OCI-LY3 (cell line): ENCODE measurements around the gene VWC2L.
A peak's percentile ranks its signal among the peaks of the same experiment; 100 is the strongest.

Source experiments
- H2AFZ ChIP-seq: fragments of 200-600, 300-600 bp; shearing (Covaris generic); 2 replicates; pipeline ENCODE4 v1.6.0; 2014; ENCODE audit warnings: antibody characterized with exemption, low read depth, low read length
- H3K27ac ChIP-seq: fragments of 200-600, 300-600 bp; sonication (generic); 2 replicates; pipeline ENCODE4 v1.5.1; 2014; ENCODE audit warnings: mild to moderate bottlenecking, low read length, moderate library complexity, mixed read lengths
- H3K27me3 ChIP-seq: fragments of 200-600, 300-600 bp; sonication (generic); 2 replicates; pipeline ENCODE4 v1.6.1; 2014; ENCODE audit warnings: low read depth, low read length, mixed read lengths
- H3K36me3 ChIP-seq: fragments of 200-600, 300-600 bp; sonication (generic); replicated peaks from 2 replicates; pipeline ENCODE3; 2014; ENCODE audit warnings: low read depth, low read length, mixed read lengths
- H3K4me1 ChIP-seq: fragments of 300-600, 200-600 bp; sonication (generic); 2 replicates; pipeline ENCODE4 v1.6.1; 2014; ENCODE audit warnings: low read length, mixed read lengths
- H3K4me2 ChIP-seq: fragments of 200-600, 300-600 bp; sonication (generic); 2 replicates; pipeline ENCODE4 v1.6.1; 2014; ENCODE audit warnings: low read length, mixed read lengths
- H3K4me3 ChIP-seq: fragments of 300-600, 200-600 bp; sonication (generic); 2 replicates; pipeline ENCODE4 v1.5.1; 2014; ENCODE audit warnings: antibody characterized with exemption, mild to moderate bottlenecking, low read length, moderate library complexity
- H3K79me2 ChIP-seq: fragments of 300-600, 200-600 bp; shearing (Covaris generic); 2 replicates; pipeline ENCODE4 v1.6.1; 2014; ENCODE audit warnings: mild to moderate bottlenecking, low read length, mixed read lengths
- H3K9ac ChIP-seq: fragments of 300-600, 200-600 bp; shearing (Covaris generic); 2 replicates; pipeline ENCODE4 v1.6.0; 2014; ENCODE audit warnings: mild to moderate bottlenecking, low read length, moderate library complexity
- H3K9me3 ChIP-seq: fragments of 200-600, 300-600 bp; shearing (Covaris generic); 2 replicates; pipeline ENCODE4 v1.6.1; 2014; ENCODE audit warnings: low read length, mixed read lengths; ENCODE audit not compliant: insufficient read depth
- H4K20me1 ChIP-seq: fragments of 200-600, 300-600 bp; sonication (generic); 2 replicates; pipeline ENCODE4 v1.6.1; 2016; ENCODE audit warnings: low read length, mixed read lengths; ENCODE audit not compliant: insufficient read depth
- CTCF ChIP-seq: fragments of 200-600, 300-600 bp; sonication (generic); IDR thresholded peaks from 2 replicates; pipeline ENCODE4 v1.5.1; 2014; ENCODE audit warnings: antibody characterized with exemption, low read length, low read depth
- EZH2phosphoT487 ChIP-seq: fragments of 200-600 bp; shearing (Covaris generic); IDR thresholded peaks from 2 replicates; pipeline ENCODE4 v1.6.1; 2018; ENCODE audit warnings: antibody characterized with exemption, mixed run types, low read depth

Gene VWC2L

GRCh38 chr2:214471990-214472389, 61.1 kb downstream of the VWC2L start:
- Histone ChIP-seq H3K4me2 (no peak overlapping the region), H3K27me3 (no peaks in the 10 kb centered on the region), H3K4me1 (no peaks in the 10 kb centered on the region), H3K4me3 (no peak overlapping the region), H3K79me2 (no peaks in the 10 kb centered on the region), H2AFZ (no peak overlapping the region), H3K9me3 (no peaks in the 10 kb centered on the region), H3K27ac (no peak overlapping the region), H4K20me1 (no peaks in the 10 kb centered on the region), H3K9ac (no peak overlapping the region), H3K36me3 (no peaks in the 10 kb centered on the region)
- TF ChIP-seq EZH2phosphoT487 (no peak), CTCF (no peak)

- H3K79me2 ChIP-seq = no peaks in the 10 kb centered on the region
- H2AFZ ChIP-seq = no peak overlapping the region
These were observed 66.5 kb downstream of the VWC2L start for GRCh38 chr2:214477305-214477704.

GRCh38 chr2:214481204-214481603, 70.3 kb downstream of the VWC2L start:
- H3K4me3 ChIP-seq = no peak overlapping the region

More at GRCh38 chr2:214477305-214477704, 66.5 kb downstream of the VWC2L start:
- TF ChIP-seq EZH2phosphoT487 = no peak
- no peak for TF ChIP-seq CTCF
- H3K9ac ChIP-seq = no peak overlapping the region
- no peaks in the 10 kb centered on the region for H3K36me3 ChIP-seq
- H3K4me3 ChIP-seq = no peak overlapping the region
- H4K20me1 ChIP-seq = no peaks in the 10 kb centered on the region
- no peaks in the 10 kb centered on the region for H3K27me3 ChIP-seq
- no peaks in the 10 kb centered on the region for H3K9me3 ChIP-seq
- H3K4me1 ChIP-seq = peaks cover 7% of the 10 kb centered on the region
- no peak overlapping the region for H3K4me2 ChIP-seq
- no peak overlapping the region for H3K27ac ChIP-seq

GRCh38 chr2:214482728-214483127, 71.9 kb downstream of the VWC2L start:
- H3K79me2 ChIP-seq = no peaks in the 10 kb centered on the region

More at GRCh38 chr2:214481204-214481603, 70.3 kb downstream of the VWC2L start:
- Histone ChIP-seq H3K27me3 (no peaks in the 10 kb centered on the region), H3K79me2 (no peaks in the 10 kb centered on the region), H3K27ac (no peak overlapping the region), H3K4me1 (peaks cover 7% of the 10 kb centered on the region), H4K20me1 (no peaks in the 10 kb centered on the region), H3K36me3 (no peaks in the 10 kb centered on the region), H3K9me3 (no peaks in the 10 kb centered on the region), H3K9ac (no peak overlapping the region), H2AFZ (no peak overlapping the region), H3K4me2 (peak overlapping the region; percentile 16; the same call in 1 of the 2 replicates)
- TF ChIP-seq CTCF (no peak), EZH2phosphoT487 (no peak)

More at GRCh38 chr2:214482728-214483127, 71.9 kb downstream of the VWC2L start:
- H3K36me3 ChIP-seq = no peaks in the 10 kb centered on the region
- H3K4me2 ChIP-seq = no peak overlapping the region
- H3K4me1 ChIP-seq = peaks cover 7% of the 10 kb centered on the region
- no peaks in the 10 kb centered on the region for H3K27me3 ChIP-seq
- H4K20me1 ChIP-seq = no peaks in the 10 kb centered on the region
- H3K4me3 ChIP-seq = no peak overlapping the region
- no peaks in the 10 kb centered on the region for H3K9me3 ChIP-seq
- H2AFZ ChIP-seq = no peak overlapping the region
- H3K9ac ChIP-seq = no peak overlapping the region
- no peak for TF ChIP-seq CTCF
- no peak for TF ChIP-seq EZH2phosphoT487
- H3K27ac ChIP-seq = no peak overlapping the region
